Central memory CD8-positive, alpha-beta T cell (primary cell): Measurements from ENCODE around the gene OSBPL5.

Experiments used
- ATAC-seq: fragments of 150-1000 bp; cut with Tn5 transposase; replicated peaks from 2 replicates; pipeline ENCODE4 v1.10.0; 2022; ENCODE audit warnings: mild to moderate bottlenecking, moderate FRiP score, moderate number of reproducible peaks; ENCODE audit not compliant: poor library complexity, severe bottlenecking; ENCODE audit errors: extremely low read depth
- DNase-seq, 2 donors: peaks; one replicate each; pipeline ENCODE4 v3.0.0; 2021; ENCODE audit warnings: low spot score in 2 of 2
- H3K27ac Mint-ChIP-seq: one replicate; pipeline ENCODE4 v1.8.0; 2022; ENCODE audit warnings: low read depth, mild to moderate bottlenecking, moderate library complexity, mixed read lengths
- H3K27me3 Mint-ChIP-seq: one replicate; pipeline ENCODE4 v1.8.0; 2022; ENCODE audit warnings: mixed read lengths
- H3K36me3 Mint-ChIP-seq: one replicate; pipeline ENCODE4 v1.8.0; 2022; ENCODE audit warnings: mild to moderate bottlenecking, moderate library complexity, mixed read lengths; ENCODE audit not compliant: insufficient read depth
- H3K4me1 Mint-ChIP-seq: one replicate; pipeline ENCODE4 v1.8.0; 2022; ENCODE audit warnings: mixed read lengths
- H3K4me3 Mint-ChIP-seq: one replicate; pipeline ENCODE4 v1.8.0; 2022; ENCODE audit warnings: mild to moderate bottlenecking, moderate library complexity, mixed read lengths
- H3K9me3 Mint-ChIP-seq: one replicate; pipeline ENCODE4 v1.8.0; 2022; ENCODE audit warnings: mixed read lengths

OSBPL5 gene

DNA sequence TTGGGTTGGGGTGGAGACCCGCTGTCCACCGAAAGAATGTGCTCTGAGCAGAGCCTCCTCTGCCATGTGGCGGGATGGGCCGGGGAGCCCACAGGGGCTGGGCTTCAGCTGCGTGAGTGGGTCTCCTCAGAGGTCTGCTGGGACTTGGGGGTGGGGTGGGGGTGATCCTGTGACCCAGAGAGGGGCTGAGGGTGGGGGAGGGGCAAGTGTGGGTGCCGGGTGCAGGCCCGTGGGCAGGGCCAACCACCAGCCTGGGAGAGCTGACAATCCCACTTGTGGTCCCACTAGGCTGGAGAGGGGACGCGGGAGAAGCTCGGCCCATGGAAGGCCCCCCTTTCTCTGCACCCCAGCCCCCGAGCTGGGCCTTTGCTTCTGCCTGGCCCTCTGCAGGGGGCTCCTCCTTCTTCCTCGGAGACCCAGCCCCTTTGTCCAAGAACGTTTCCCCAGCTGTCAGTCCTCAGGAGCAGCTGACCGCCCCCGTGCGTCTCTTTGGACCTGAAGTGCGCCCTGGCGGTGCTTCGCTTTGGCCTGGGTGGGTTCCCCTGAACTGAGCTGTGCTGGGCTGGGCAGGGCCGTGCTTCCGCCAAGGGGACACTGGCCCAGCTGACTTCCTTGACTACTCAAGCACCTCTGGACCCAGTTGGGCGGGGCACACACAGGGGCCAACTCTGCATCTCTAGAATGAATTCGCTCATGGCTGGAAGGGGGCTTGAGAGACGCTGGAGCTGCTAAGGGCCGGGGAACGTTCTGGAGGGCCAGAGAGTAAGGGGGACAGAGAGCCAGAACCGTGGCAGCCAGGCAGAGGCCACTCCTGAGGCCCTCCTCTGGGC is 30.2 kb downstream of the OSBPL5 start:
- Mint-ChIP-seq H3K27ac (peak overlapping the region; percentile 55), H3K4me3 (peak overlapping the region; percentile 57), H3K4me1 (peaks cover 30% of the 10 kb centered on the region), H3K27me3 (no peaks in the 10 kb centered on the region), H3K9me3 (no peaks in the 10 kb centered on the region), H3K36me3 (peaks cover 1% of the 10 kb centered on the region)
- no peak for ATAC-seq
- no peak for DNase-seq

DNA sequence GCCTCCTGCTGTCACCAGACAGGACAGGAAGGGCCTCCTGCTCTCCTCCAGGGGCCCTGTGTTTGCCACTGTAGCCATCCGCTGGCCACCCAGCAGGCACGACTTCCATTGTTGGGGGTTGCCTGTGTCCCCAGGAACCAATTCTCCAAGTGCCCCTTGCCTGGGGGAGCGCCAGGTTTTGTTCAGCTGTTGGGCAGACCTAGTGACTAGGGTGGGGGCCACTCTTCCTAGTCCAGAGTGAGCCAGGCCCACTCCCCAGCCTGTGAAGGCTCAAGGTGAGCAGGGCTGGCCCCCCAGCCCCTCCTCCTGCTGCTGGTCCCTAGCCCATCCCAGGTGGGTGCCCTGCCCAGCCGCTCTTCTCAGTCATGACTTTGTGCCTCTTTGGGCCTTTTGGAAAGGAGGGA is 30.9 kb downstream of the OSBPL5 start:
- H3K4me1 Mint-ChIP-seq = peaks cover 30% of the 10 kb centered on the region
- peaks cover 1% of the 10 kb centered on the region for H3K36me3 Mint-ChIP-seq
- H3K9me3 Mint-ChIP-seq = no peaks in the 10 kb centered on the region
- ATAC-seq (no peak), DNase-seq (no peak)
- H3K27me3 Mint-ChIP-seq = no peaks in the 10 kb centered on the region
- H3K4me3 Mint-ChIP-seq = no peak overlapping the region
- H3K27ac Mint-ChIP-seq = no peak overlapping the region

DNA sequence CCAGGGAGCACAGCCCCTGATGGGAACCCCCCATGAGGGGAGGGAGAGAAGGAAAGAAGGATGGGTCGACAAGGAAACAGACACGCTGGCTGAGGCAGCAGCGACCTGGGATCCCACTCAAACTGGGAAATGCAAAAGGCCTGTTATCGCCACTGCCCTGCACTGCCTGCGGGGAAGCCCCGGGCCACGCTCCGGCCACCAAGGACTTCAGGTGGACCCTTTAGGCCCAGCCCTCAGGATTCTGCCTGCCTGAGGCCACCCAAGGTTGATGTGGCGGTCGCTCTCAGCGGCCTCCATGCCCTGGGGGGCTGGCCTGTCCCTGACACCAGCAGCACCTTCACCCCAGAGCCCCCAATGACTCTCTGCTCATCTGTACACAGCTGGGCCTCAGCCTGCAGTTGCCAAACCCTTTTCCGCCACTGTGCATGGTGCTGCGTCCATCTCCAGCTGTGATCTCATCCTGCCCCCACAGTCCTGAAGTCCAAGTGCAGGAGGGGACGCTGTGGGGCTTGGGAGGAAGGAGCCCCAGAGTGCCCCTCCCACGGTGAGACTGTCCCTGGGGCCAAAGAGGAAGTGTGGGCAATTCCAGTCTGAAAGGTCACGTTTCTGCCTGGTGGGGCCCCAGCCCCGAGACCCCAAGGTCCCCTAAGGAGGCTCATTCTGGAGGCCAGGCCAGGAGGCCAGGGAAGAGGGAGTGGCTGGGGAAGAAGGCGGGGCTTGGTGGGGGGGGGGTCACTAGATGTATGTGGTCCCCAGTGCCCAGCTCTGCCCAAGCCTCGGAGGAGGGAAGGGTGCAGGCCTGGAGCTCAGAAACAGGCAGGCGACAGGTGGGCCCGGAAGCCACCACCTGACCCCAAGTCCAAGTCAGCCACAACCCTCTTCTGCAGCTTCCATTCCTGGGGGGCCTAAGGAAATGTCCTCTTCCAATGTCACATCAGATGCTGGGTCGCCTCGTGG is 31.6 kb downstream of the OSBPL5 start:
- Mint-ChIP-seq H3K27ac (peak overlapping the region; percentile 33), H3K9me3 (no peaks in the 10 kb centered on the region), H3K4me3 (peak overlapping the region; percentile 18)

DNA sequence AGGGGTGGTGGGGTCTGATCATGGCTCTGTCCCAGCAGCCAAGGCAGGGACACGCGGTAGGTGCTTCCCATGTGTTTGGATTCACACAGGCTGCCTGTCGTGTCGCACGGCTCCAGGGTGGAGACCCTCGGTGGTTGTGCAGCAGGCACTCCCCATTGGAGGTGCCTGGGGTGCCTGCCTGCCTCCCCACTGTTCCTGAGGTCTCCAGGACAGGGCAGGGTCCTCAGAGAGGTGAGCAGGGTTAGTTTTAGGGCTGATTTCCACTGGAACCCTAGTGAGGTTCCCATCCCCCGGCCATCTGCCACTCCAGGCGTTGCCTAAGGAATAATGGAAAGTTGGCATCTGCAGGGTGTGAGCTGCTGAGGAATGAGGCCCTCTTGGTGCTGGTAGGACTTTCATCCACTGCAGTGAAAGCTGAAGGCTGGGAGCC is 32.3 kb downstream of the OSBPL5 start:
- DNase-seq (no peak), ATAC-seq (no peak)
- Mint-ChIP-seq H3K4me3 (no peak overlapping the region), H3K27me3 (no peaks in the 10 kb centered on the region), H3K4me1 (peaks cover 30% of the 10 kb centered on the region), H3K9me3 (no peaks in the 10 kb centered on the region), H3K27ac (peak overlapping the region; percentile 33), H3K36me3 (peaks cover 1% of the 10 kb centered on the region)

More for the DNA sequence above, 31.6 kb downstream of the OSBPL5 start:
- no peaks in the 10 kb centered on the region for H3K27me3 Mint-ChIP-seq
- DNase-seq (no peak), ATAC-seq (no peak)
- peaks cover 30% of the 10 kb centered on the region for H3K4me1 Mint-ChIP-seq
- H3K36me3 Mint-ChIP-seq = peaks cover 1% of the 10 kb centered on the region

DNA sequence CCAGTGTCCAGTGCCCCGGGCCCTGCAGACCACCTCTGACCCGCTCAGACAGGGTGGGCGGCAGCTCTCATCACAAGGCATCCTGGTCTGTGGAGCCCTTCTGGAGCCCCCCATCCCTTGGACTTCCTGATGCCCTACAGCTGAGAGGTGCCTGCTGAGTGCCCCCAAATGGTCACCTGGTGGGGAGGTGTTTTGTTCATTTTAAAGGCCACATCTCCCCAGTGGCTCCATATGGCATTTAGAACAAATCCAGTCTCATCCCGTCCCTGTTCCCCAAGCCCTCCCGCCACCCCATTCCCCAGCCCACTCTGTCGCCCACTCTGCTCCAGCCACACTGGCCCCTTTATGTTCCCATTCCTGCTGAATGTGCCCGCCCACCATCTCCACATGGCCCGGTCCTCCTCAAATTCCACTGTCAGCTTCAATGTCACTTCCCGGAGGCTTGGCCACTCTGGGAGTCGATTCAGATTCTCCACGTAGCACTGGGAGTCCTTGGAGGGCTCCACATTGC is 32.8 kb downstream of the OSBPL5 start:
- Mint-ChIP-seq H3K27ac (peak overlapping the region; percentile 33), H3K4me1 (peaks cover 24% of the 10 kb centered on the region), H3K27me3 (no peaks in the 10 kb centered on the region), H3K4me3 (no peak overlapping the region), H3K36me3 (peaks cover 1% of the 10 kb centered on the region), H3K9me3 (no peaks in the 10 kb centered on the region)
- no peak for ATAC-seq
- no peak for DNase-seq

DNA sequence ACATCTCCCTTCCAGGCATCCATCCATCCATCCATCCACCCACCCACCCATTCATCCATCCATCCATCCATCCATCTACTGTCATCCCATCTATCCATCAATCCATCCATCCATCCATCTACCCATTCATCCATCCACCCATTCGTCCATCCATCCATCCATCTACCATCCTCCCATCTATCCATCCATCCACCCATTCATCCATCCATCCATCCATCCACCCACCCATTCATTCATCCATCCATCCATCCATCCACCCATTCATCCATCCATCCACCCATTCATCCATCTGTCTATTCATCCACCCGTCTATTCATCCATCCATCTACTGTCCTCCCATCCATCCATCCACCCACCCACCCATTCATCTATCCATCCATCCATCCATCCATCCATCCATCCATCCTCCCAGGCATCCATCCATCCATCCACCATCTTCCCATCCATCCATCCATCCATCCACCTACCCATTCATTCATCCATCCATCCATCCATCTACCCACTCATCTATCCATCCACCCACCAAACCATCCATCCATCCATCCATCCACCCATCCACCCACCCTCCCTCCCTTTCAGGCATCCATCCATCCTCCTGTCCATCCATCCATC is 33.7 kb downstream of the OSBPL5 start:
- Mint-ChIP-seq H3K4me1 (peaks cover 16% of the 10 kb centered on the region), H3K36me3 (peaks cover 1% of the 10 kb centered on the region), H3K9me3 (no peaks in the 10 kb centered on the region), H3K27ac (no peak overlapping the region), H3K4me3 (no peak overlapping the region), H3K27me3 (no peaks in the 10 kb centered on the region)
- ATAC-seq (no peak), DNase-seq (no peak)

DNA sequence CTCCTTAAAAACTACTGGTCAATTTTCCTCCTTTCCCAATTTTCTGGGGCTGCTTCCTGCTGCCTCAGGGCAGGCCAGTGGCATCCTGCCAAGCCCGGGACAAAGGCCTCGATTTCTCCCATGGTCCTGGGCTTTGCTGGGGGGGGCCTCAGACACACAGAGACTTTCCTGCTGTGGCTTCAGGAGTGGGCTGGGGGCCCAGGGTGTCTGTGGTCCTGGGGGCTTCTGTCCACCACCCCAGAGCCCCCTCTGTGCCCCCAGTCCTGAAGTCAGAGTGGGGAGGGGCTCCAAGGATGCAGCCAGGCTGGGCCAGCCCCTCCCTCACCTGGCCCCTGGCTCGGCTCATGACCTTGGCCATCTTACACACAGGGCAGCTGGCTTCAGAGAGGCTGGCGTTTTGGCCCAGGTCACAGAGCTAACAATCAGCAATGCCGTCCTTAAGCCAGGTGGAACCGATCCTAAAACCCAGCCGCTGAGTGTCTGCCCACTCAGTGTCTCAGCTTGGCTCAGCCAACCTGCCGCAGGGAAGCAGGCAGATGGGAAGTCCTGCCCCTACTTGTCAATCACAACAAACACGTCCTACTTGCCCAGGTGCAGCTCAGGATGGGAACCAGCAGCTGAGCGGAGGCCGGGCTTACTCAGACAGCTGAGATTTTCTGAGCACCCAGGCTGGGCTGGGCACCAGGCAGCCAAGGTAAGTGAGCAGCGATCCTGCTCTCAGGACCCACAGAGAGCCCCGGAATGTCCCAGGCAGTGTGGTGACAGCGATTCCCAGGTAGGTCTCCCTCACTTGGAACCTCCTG is 34.6 kb downstream of the OSBPL5 start:
- Mint-ChIP-seq H3K27me3 (no peaks in the 10 kb centered on the region), H3K4me1 (peaks cover 6% of the 10 kb centered on the region), H3K9me3 (no peaks in the 10 kb centered on the region), H3K4me3 (no peak overlapping the region), H3K27ac (no peak overlapping the region), H3K36me3 (peaks cover 1% of the 10 kb centered on the region)
- DNase-seq (no peak), ATAC-seq (no peak)

DNA sequence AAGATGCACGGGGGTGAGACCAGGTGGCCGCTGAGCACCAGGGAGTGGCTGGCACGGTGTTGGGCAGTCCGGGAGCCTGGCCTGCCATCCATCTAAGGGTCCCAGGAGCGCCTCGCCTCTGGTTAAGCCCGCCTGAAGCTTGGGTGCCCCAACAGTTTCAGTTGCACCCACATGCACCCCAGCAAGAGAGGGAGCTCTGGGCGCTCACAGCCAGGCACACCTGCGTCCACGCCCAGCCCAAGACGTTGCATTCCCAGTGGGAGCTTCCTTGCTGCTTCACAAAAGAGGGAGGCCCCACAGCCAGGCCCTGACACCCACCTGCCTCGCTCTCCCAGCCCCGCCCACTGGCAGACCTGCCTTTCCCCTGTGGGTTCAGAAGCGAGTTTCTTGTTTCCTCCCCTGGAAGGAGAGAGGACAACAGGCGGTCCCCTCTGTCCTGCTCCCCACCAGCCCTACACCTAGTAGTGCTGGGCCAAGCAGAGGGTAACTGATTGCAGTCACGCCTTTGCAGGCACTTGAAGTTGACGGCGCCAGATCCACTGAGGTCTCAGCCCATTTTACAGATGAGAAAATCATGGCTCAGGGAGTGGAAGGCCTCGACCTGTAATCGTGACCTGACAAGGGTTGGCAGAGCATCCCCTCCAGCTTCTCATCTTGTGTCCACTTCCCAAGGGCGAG is 35.4 kb downstream of the OSBPL5 start:
- H3K27me3 Mint-ChIP-seq = no peaks in the 10 kb centered on the region
- no peak for ATAC-seq
- no peak overlapping the region for H3K4me3 Mint-ChIP-seq
- H3K4me1 Mint-ChIP-seq = no peaks in the 10 kb centered on the region
- DNase-seq = no peak
- H3K27ac Mint-ChIP-seq = no peak overlapping the region
- peaks cover 7% of the 10 kb centered on the region for H3K36me3 Mint-ChIP-seq
- no peaks in the 10 kb centered on the region for H3K9me3 Mint-ChIP-seq

DNA sequence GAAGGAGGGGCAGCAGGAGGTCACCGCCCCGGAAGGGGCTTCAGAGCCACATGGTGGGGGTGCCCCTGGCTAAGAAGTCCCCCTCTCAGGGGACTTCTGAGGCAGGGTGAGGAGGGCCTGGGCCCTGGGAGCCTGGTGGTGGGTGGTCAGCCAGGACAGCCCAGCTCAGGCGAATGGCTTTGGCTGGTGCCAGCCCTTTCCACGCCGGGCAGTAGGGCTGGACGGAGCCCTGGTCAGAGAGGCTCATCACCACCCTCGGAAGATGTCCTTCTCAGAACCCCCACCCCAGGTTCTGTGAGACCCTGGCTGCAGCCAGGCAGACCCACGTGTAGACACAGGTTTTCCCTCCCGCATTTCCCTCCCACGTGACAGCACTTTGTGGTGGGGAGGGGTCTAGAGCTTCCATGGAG is 35.9 kb downstream of the OSBPL5 start:
- H3K4me1 Mint-ChIP-seq = no peaks in the 10 kb centered on the region
- H3K9me3 Mint-ChIP-seq = no peaks in the 10 kb centered on the region
- H3K4me3 Mint-ChIP-seq = no peak overlapping the region
- DNase-seq (no peak), ATAC-seq (no peak)
- no peaks in the 10 kb centered on the region for H3K27me3 Mint-ChIP-seq
- H3K36me3 Mint-ChIP-seq = peaks cover 6% of the 10 kb centered on the region
- no peak overlapping the region for H3K27ac Mint-ChIP-seq

DNA sequence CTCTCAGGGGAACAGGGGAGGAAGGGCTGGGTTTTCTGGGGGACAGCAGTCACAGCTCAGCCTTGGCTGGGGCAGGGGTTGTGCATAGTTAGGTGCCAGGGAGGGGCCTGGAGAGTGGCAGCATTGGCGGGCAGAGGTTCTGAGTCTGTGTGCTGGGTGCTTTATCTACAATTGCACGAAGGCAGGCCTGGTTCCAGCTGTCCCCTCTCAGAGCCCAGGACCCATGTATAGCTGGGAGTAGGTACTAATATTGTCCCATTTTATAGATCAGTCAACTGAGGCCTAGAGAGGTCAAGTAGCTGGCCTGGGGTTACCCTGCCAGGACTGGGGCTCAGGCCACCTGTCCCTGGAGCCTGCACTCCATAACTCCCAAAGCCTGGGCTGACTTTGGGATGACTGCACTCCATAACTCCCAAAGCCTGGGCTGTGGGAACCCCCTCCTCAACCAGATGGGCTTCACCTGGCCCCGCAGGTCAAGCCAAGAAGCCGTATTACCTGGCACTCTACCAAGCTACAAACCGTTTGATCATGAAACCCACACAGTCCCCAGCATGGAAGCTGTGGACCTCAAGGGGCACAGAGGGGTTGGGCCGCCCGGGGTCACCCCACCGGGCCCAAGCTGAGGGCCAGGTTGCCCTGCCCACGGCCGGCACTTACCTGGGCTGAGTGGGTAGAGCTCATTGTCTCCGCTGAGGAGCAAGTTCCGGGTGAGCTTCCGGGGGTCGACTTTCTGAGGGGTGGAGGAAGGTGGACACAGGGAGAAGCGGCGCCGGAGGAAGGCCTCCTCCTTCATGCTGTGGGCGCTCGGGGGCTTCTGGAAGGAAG is 36.5 kb downstream of the OSBPL5 start:
- H3K4me1 Mint-ChIP-seq = no peaks in the 10 kb centered on the region
- no peak for ATAC-seq
- no peak overlapping the region for H3K27ac Mint-ChIP-seq
- no peaks in the 10 kb centered on the region for H3K27me3 Mint-ChIP-seq
- no peak for DNase-seq
- no peaks in the 10 kb centered on the region for H3K9me3 Mint-ChIP-seq
- H3K36me3 Mint-ChIP-seq = peaks cover 6% of the 10 kb centered on the region
- no peak overlapping the region for H3K4me3 Mint-ChIP-seq
